ENCODE data around the gene LRP8. TPM values are rescaled to one million over a fixed set of nuclear protein-coding genes. Genes with fewer than 3 reads are reported as not detected.
"Not testable (repeated sequence)": the region's sequence is repeated elsewhere in the genome, so short reads cannot be mapped to it uniquely, and the experiment has no call there.

LRP8 gene
- total and polyA plus RNA-seq, 4 donors = 22.7 to 62.9 (median 48.1) TPM

- Histone ChIP-seq H3K4me3 (ENCODE audit: low read depth, low read length) (peak overlapping the region; percentile 95), H3K9me3 (ENCODE audit: control insufficient read depth, insufficient read depth, low read length) (no peaks in the 10 kb centered on the region), H3K27me3 (ENCODE audit: control insufficient read depth, insufficient read depth, low read length) (no peaks in the 10 kb centered on the region), H3K4me1 (ENCODE audit: control insufficient read depth, insufficient read depth, low read length) (peaks cover 16% of the 10 kb centered on the region), H3K36me3 (ENCODE audit: control insufficient read depth, insufficient read depth, low read length) (peaks cover 9% of the 10 kb centered on the region), H3K27ac (ENCODE audit: low read depth, low read length) (peak overlapping the region; percentile 97)
- peak in 1 of 6 donors; percentile 10 for DNase-seq (ENCODE audit: low read depth in 4 of 6, low spot score in 6 of 6)
- 19% methylated on average over 4 of the region's 8 CpGs for WGBS (ENCODE audit: insufficient coverage)
These were observed 108.2 kb downstream of the LRP8 start for GRCh38 chr1:53219711-53220110.

- Histone ChIP-seq H3K36me3 (ENCODE audit: control insufficient read depth, insufficient read depth, low read length) (peaks cover 11% of the 10 kb centered on the region), H3K27me3 (ENCODE audit: control insufficient read depth, insufficient read depth, low read length) (no peaks in the 10 kb centered on the region), H3K27ac (ENCODE audit: low read depth, low read length) (no peak overlapping the region), H3K9me3 (ENCODE audit: control insufficient read depth, insufficient read depth, low read length) (no peaks in the 10 kb centered on the region), H3K4me3 (ENCODE audit: low read depth, low read length) (no peak overlapping the region), H3K4me1 (ENCODE audit: control insufficient read depth, insufficient read depth, low read length) (peaks cover 16% of the 10 kb centered on the region)
- DNase-seq (ENCODE audit: low read depth in 4 of 6, low spot score in 6 of 6) = no peak
- WGBS (ENCODE audit: insufficient coverage) = 76% methylated on average over 6 of the region's 7 CpGs
These were observed 109.7 kb downstream of the LRP8 start for GRCh38 chr1:53218201-53218600.

GRCh38 chr1:53214376-53214940, 113.4 kb downstream of the LRP8 start:
- H3K27ac ChIP-seq (ENCODE audit: low read depth, low read length) = no peak overlapping the region
- 69% methylated on average over 4 of the region's 5 CpGs for WGBS (ENCODE audit: insufficient coverage)

GRCh38 chr1:53210954-53211353, 116.9 kb downstream of the LRP8 start:
- H3K27me3 ChIP-seq (ENCODE audit: control insufficient read depth, insufficient read depth, low read length) = no peaks in the 10 kb centered on the region
- DNase-seq (ENCODE audit: low read depth in 4 of 6, low spot score in 6 of 6) = no peak
- WGBS (ENCODE audit: insufficient coverage) = 96% methylated on average over 11 of the region's 11 CpGs
- H3K4me1 ChIP-seq (ENCODE audit: control insufficient read depth, insufficient read depth, low read length) = no peaks in the 10 kb centered on the region
- H3K27ac ChIP-seq (ENCODE audit: low read depth, low read length) = no peak overlapping the region
- peaks cover 5% of the 10 kb centered on the region for H3K9me3 ChIP-seq (ENCODE audit: control insufficient read depth, insufficient read depth, low read length)
- H3K4me3 ChIP-seq (ENCODE audit: low read depth, low read length) = no peak overlapping the region
- peaks cover 46% of the 10 kb centered on the region for H3K36me3 ChIP-seq (ENCODE audit: control insufficient read depth, insufficient read depth, low read length)

More at GRCh38 chr1:53214376-53214940, 113.4 kb downstream of the LRP8 start:
- no peak overlapping the region for H3K4me3 ChIP-seq (ENCODE audit: low read depth, low read length)
- peaks cover 37% of the 10 kb centered on the region for H3K36me3 ChIP-seq (ENCODE audit: control insufficient read depth, insufficient read depth, low read length)
- H3K4me1 ChIP-seq (ENCODE audit: control insufficient read depth, insufficient read depth, low read length) = peaks cover 7% of the 10 kb centered on the region
- no peaks in the 10 kb centered on the region for H3K27me3 ChIP-seq (ENCODE audit: control insufficient read depth, insufficient read depth, low read length)
- peak in 1 of 6 donors; percentile 15 for DNase-seq (ENCODE audit: low read depth in 4 of 6, low spot score in 6 of 6)
- H3K9me3 ChIP-seq (ENCODE audit: control insufficient read depth, insufficient read depth, low read length) = no peaks in the 10 kb centered on the region

GRCh38 chr1:53210352-53210751, 117.5 kb downstream of the LRP8 start:
- Histone ChIP-seq H3K4me3 (ENCODE audit: low read depth, low read length) (no peak overlapping the region), H3K9me3 (ENCODE audit: control insufficient read depth, insufficient read depth, low read length) (peaks cover 6% of the 10 kb centered on the region), H3K36me3 (ENCODE audit: control insufficient read depth, insufficient read depth, low read length) (peaks cover 47% of the 10 kb centered on the region), H3K4me1 (ENCODE audit: control insufficient read depth, insufficient read depth, low read length) (no peaks in the 10 kb centered on the region), H3K27ac (ENCODE audit: low read depth, low read length) (no peak overlapping the region), H3K27me3 (ENCODE audit: control insufficient read depth, insufficient read depth, low read length) (no peaks in the 10 kb centered on the region)
- WGBS (ENCODE audit: insufficient coverage) = 98% methylated on average over 5 of the region's 7 CpGs
- no peak for DNase-seq (ENCODE audit: low read depth in 4 of 6, low spot score in 6 of 6)

GRCh38 chr1:53207726-53208125, 120.1 kb downstream of the LRP8 start:
- no CpG with 5 or more reads among the region's 1 CpG for WGBS (ENCODE audit: insufficient coverage)
- no peaks in the 10 kb centered on the region for H3K27me3 ChIP-seq (ENCODE audit: control insufficient read depth, insufficient read depth, low read length)
- H3K36me3 ChIP-seq (ENCODE audit: control insufficient read depth, insufficient read depth, low read length) = peaks cover 44% of the 10 kb centered on the region
- no peak overlapping the region for H3K27ac ChIP-seq (ENCODE audit: low read depth, low read length)
- no peaks in the 10 kb centered on the region for H3K4me1 ChIP-seq (ENCODE audit: control insufficient read depth, insufficient read depth, low read length)
- H3K9me3 ChIP-seq (ENCODE audit: control insufficient read depth, insufficient read depth, low read length) = peaks cover 6% of the 10 kb centered on the region
- H3K4me3 ChIP-seq (ENCODE audit: low read depth, low read length) = no peak overlapping the region
- no peak for DNase-seq (ENCODE audit: low read depth in 4 of 6, low spot score in 6 of 6)

- Histone ChIP-seq H3K9me3 (ENCODE audit: control insufficient read depth, insufficient read depth, low read length) (peaks cover 6% of the 10 kb centered on the region), H3K27ac (ENCODE audit: low read depth, low read length) (no peak overlapping the region), H3K36me3 (ENCODE audit: control insufficient read depth, insufficient read depth, low read length) (peaks cover 42% of the 10 kb centered on the region), H3K27me3 (ENCODE audit: control insufficient read depth, insufficient read depth, low read length) (no peaks in the 10 kb centered on the region), H3K4me3 (ENCODE audit: low read depth, low read length) (no peak overlapping the region), H3K4me1 (ENCODE audit: control insufficient read depth, insufficient read depth, low read length) (no peaks in the 10 kb centered on the region)
- WGBS (ENCODE audit: insufficient coverage) = no CpG with 5 or more reads among the region's 1 CpG
- no peak for DNase-seq (ENCODE audit: low read depth in 4 of 6, low spot score in 6 of 6)
These were observed 121.0 kb downstream of the LRP8 start for GRCh38 chr1:53206735-53207379.

GRCh38 chr1:53206083-53206685, 121.7 kb downstream of the LRP8 start:
- not testable (repeated sequence) for DNase-seq (ENCODE audit: low read depth in 4 of 6, low spot score in 6 of 6)
- 100% methylated on average over 1 of the region's 3 CpGs for WGBS (ENCODE audit: insufficient coverage)
- peaks cover 36% of the 10 kb centered on the region for H3K36me3 ChIP-seq (ENCODE audit: control insufficient read depth, insufficient read depth, low read length)

GRCh38 chr1:53205496-53205895, 122.4 kb downstream of the LRP8 start:
- not testable (repeated sequence) for H3K9me3 ChIP-seq (ENCODE audit: control insufficient read depth, insufficient read depth, low read length); H3K4me1 ChIP-seq (ENCODE audit: control insufficient read depth, insufficient read depth, low read length); H3K4me3 ChIP-seq (ENCODE audit: low read depth, low read length); H3K27me3 ChIP-seq (ENCODE audit: control insufficient read depth, insufficient read depth, low read length); H3K27ac ChIP-seq (ENCODE audit: low read depth, low read length); DNase-seq (ENCODE audit: low read depth in 4 of 6, low spot score in 6 of 6)
- 100% methylated on average over 1 of the region's 1 CpG for WGBS (ENCODE audit: insufficient coverage)
- H3K36me3 ChIP-seq (ENCODE audit: control insufficient read depth, insufficient read depth, low read length) = peaks cover 29% of the 10 kb centered on the region

More at GRCh38 chr1:53206083-53206685, 121.7 kb downstream of the LRP8 start:
- H3K27me3 ChIP-seq (ENCODE audit: control insufficient read depth, insufficient read depth, low read length); H3K4me1 ChIP-seq (ENCODE audit: control insufficient read depth, insufficient read depth, low read length); H3K9me3 ChIP-seq (ENCODE audit: control insufficient read depth, insufficient read depth, low read length); H3K27ac ChIP-seq (ENCODE audit: low read depth, low read length); H3K4me3 ChIP-seq (ENCODE audit: low read depth, low read length): not testable (repeated sequence)

GRCh38 chr1:53203466-53203865, 124.4 kb downstream of the LRP8 start:
- Histone ChIP-seq H3K4me1 (ENCODE audit: control insufficient read depth, insufficient read depth, low read length) (no peaks in the 10 kb centered on the region), H3K4me3 (ENCODE audit: low read depth, low read length) (no peak overlapping the region), H3K27me3 (ENCODE audit: control insufficient read depth, insufficient read depth, low read length) (no peaks in the 10 kb centered on the region), H3K9me3 (ENCODE audit: control insufficient read depth, insufficient read depth, low read length) (peaks cover 6% of the 10 kb centered on the region), H3K27ac (ENCODE audit: low read depth, low read length) (no peak overlapping the region), H3K36me3 (ENCODE audit: control insufficient read depth, insufficient read depth, low read length) (peaks cover 16% of the 10 kb centered on the region)
- DNase-seq (ENCODE audit: low read depth in 4 of 6, low spot score in 6 of 6) = no peak
- 82% methylated on average over 2 of the region's 3 CpGs for WGBS (ENCODE audit: insufficient coverage)

Measured in spinal cord (tissue), 10 donors.